ENCODE data around the gene MT1F.
"Not testable (repeated sequence)": the region's sequence is repeated elsewhere in the genome, so short reads cannot be mapped to it uniquely, and the experiment has no call there.

Gene MT1F

DNA sequence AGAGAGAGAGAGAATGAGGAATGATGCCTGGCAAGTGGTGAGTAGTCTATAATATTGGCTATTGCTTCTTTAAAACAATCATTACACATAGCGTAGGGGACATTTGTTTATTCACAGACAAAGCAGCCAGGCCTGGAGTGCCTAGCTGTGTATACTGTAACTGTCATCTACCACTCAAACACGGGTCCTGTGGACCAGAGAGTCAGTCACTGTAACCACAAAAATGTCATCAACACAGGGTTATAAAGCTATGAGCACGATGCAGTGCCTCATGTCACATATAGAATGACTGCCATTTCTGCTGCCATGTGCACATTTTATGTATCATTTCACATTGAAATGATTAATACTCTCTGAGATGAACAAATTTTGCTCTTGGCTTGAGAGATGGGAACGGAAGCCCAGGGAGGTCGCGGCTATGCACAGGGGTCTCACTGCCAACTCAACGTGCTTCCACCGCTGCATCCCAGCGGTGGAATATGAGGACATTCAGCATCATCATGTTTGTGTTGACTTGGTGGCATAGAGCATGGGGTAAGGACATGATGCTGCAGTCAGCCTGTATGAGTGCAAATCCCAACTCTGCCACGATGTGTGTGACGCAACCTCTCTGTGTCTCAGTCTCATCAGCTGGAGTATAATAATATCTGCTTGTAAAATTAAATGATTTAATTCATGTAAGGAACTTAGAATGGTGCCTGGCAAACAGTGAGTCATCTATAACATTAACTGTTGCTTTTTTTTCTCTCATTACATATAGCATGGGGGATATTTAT lies 15.2 kb downstream of the MT1F start:
- DNase-seq (ENCODE audit: low read depth in 2 of 2) = no peak

GRCh38 chr16:56673921-56674320 lies 16.2 kb downstream of the MT1F start:
- DNase-seq (ENCODE audit: low read depth in 2 of 2) = no peak

- not testable (repeated sequence) for DNase-seq (ENCODE audit: low read depth in 2 of 2)
Measured at GRCh38 chr16:56674570-56674969, 16.8 kb downstream of the MT1F start.

GRCh38 chr16:56675685-56676210 lies 18.0 kb downstream of the MT1F start:
- peak; percentile 61 for DNase-seq (ENCODE audit: low read depth in 2 of 2)

GRCh38 chr16:56677474-56677873 lies 19.7 kb downstream of the MT1F start:
- DNase-seq (ENCODE audit: low read depth in 2 of 2) = no peak

GRCh38 chr16:56679078-56679730 lies 21.4 kb downstream of the MT1F start:
- no peak for DNase-seq (ENCODE audit: low read depth in 2 of 2)

GRCh38 chr16:56679818-56680217 lies 22.1 kb downstream of the MT1F start:
- peak in 1 of 2 donors; percentile 21 for DNase-seq (ENCODE audit: low read depth in 2 of 2)

GRCh38 chr16:56681939-56682702 lies 24.4 kb downstream of the MT1F start, which contains the start of gene MT1X:
TSS of gene MT1X (plus strand) at chr16:56682470. CDS start at chr16:56682541, 71 bp downstream.
- peak; percentile 86 to 89 for DNase-seq (ENCODE audit: low read depth in 2 of 2)

DNA sequence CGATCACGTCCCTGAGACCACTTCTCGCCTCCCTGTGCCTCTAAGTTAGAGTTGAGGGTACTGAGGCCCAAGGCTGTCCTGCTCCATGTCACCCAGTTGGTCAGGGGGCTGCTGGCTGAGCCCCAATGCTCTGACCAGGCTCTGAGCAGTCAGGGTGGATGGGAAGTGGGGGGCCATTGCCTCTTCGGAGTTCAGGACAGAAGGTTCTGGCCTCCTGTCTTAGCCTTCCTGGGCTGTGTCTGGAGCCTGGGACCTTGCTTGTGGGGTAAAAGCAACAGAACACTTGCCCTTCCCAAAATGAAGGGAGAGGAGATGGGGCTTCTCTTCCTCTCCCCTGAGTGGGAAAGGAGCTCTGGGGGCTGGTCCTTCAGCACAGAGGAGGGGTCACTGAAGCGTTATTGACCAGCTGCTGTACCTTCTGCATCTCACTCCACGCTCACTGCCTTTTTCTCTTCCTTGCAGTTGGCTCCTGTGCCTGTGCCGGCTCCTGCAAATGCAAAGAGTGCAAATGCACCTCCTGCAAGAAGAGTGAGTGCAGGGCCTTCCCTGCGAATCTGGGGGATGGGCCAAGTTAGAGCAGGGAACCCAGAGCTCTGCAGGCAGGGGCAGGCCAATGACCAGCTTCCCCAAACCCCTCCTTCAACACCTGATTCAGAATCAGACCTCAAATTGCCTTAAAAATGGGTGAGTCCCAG lies 25.1 kb downstream of the MT1F start:
- no peak for DNase-seq (ENCODE audit: low read depth in 2 of 2)

- DNase-seq (ENCODE audit: low read depth in 2 of 2) = no peak
Measured at GRCh38 chr16:56683424-56684172, 25.8 kb downstream of the MT1F start.

DNA sequence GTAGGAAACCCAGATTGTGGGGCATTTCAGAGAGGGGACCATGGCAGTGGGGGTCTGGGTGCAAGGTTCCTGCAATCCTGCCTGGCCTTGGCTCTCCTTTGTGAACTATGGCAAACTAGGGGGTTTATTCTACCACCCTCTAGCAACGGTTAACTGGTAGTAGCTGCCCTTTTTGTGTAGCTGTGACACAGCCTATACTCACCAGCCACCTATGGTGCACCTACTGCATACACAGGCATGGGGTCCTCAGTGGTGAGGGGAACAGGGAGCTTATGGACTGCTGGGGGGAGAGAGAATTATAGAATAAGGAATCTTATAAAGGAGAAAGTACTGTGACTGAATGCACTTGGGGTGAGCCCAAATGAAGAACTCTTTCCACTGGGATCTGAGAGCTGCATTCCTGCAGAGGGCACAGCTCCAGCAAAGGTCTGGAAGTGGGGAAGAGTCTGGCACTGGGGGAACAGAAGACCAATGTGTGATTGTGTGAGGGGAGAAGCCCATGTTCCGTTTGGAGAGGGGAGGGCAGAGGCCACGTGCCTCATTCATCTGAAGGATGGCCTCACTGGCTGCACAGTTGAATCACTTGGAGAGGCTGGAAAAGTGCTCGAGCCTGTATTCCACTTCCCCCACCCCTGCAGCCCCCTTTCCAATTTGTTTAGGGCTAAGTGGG lies 26.6 kb downstream of the MT1F start:
- no peak for DNase-seq (ENCODE audit: low read depth in 2 of 2)

DNA sequence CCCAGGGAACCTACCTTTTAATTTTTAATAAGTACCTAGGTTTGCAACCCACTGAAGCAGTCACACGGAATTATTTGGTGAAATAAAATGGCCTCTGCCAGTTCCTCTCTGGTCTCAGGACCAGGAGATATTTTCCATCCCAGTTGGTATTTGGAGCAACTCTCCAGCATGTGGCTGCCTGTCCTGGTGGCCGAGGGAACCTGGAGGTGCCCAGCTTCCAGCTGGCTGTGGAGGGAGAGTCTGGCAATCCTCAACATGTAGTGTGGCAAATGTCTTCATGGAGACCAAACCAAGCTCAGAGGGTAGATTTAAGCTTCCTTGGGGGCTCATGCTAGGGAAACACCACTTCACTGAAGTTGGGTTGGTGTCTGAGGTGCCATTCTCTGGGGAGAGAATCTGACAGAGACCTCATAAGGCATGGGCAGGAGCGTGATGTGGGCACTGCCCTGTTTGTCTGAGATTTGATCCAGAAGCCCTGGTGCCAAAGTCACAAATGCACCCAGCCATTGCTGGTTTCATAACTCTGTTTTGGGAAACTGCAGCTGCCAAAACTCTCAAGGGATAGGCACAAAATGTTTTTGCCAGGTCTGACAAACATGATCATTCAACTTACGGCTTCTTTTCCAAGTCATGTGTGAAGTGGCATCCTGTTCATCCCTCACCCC lies 27.3 kb downstream of the MT1F start:
- DNase-seq (ENCODE audit: low read depth in 2 of 2) = no peak

DNA sequence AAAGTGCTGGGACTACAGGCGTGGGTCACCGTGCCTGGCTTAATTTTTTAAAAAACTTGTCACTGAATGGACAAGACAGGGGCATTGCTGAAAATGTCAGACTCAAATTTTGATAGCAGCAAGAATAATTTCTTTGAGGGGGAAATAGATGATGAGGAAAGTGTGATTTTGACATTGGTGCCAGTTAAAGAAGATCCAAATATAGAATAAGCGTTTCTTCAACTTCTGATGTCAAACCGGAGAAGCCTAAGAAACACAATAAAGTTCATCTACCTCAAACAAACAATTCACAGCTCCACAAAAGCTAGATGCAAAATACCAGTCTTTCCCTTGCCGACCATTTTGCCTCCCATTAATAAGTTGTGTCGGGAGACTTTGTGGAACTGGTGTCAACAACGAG lies 29.0 kb downstream of the MT1F start:
- DNase-seq (ENCODE audit: low read depth in 2 of 2) = no peak

DNA sequence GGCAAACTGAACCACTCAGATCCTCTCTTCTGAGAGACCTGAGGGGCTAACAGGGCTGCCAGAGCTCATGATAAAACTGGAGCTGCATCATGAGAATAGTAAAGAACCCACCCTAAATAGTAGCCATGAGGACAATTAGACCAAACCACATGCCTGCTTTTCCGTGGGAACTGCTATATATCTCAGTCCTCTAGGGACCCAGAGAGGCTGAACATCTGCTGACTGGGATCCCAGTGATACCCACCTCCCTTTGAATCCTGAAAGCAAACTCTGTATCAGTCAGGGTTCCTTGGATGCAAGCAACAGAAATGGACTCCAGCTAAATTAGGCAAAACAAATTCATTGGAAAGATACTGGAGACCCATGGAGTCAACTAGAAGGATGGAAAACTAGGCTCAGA lies 31.0 kb downstream of the MT1F start:
- DNase-seq (ENCODE audit: low read depth in 2 of 2) = no peak

- no peak for DNase-seq (ENCODE audit: low read depth in 2 of 2)
Measured at GRCh38 chr16:56689171-56689570, 31.4 kb downstream of the MT1F start.

DNA sequence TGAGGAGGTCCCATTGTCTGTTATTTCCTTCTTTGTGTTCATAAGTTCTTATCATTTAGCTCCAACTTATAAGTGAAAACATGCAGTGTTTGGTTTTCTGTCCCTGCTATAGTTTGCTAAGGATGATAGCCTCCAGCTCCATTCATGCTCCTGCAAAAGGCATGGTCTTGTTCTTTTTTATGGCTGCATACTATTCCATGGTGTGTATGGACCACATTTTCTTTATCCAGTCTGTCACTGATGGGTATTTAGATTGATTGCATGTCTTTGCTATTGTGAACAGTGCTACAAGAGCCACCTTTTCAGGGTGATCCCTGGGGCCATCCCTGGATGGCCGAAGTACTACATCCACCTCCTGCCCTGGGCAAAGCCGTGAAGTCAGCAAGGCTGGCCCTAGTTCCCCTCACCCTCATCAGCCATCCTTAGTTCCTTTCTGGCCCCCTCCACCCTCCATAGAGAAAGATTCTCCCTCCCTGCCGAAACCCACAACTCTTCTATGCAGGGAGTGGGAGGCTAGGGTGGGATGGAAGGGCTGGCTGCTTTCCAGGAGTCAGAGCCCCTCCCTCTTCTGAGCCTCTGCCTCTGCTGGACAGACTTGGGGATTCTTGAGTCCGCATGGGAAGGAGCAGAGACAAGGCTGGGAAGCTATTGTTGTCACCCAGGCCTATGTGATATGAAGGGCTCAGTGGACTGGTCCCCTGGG lies 32.8 kb downstream of the MT1F start:
- DNase-seq (ENCODE audit: low read depth in 2 of 2) = no peak

DNA sequence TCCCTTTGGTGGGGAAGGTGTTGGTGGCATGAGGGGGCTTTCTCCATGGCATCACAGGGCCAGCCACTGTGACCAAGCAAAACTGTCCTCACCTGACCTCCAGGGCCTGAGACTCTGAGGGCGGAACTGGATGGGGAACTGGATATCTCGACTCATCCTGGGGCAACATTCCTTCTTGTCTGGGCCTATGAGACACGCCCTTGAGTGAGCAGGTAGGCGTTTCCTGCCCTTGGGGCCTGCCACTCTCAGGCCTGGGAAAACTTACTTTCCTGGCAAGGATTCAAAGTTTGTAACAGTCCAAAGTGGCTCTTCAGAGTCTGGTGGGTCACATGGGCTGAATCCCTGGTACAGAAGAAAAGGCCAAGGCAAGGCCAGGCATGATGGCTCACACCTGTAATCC lies 34.1 kb downstream of the MT1F start:
- DNase-seq (ENCODE audit: low read depth in 2 of 2) = no peak

DNA sequence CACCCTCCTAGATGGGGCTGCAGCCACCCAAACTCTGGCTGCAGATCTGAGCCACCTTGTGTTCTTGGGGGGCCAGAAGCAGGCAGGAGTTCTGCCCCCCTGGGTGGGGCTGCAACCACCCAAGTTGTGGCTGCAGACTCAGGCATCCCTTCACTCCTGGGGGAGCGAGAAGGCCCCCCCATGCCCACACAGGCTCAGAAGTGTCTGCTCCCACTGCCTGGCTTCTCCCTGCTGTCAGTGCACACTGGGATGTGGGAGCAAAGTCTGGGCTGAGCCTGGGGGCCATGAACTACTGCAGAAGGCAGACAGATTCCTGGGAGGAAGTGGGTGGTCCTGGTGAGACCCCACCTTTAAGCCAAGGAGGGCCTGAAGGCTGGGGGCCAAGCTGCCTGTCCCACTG lies 37.5 kb downstream of the MT1F start:
- no peak for DNase-seq (ENCODE audit: low read depth in 2 of 2)

- DNase-seq (ENCODE audit: low read depth in 2 of 2) = no peak
Measured at GRCh38 chr16:56697456-56698155, 39.8 kb downstream of the MT1F start.

All from stimulated activated CD8-positive, alpha-beta memory T cell treated with anti-CD3 and anti-CD28 coated beads, Interleukin-15, amount 100 ng/mL, for 48 hours (primary cell).